Osteocyte (in vitro differentiated cells): ENCODE measurements around the gene ME1. TPM values are rescaled to one million over a fixed set of nuclear protein-coding genes. Genes with fewer than 3 reads are reported as not detected.

Experiments
- DNase-seq: peaks from one replicate; pipeline ENCODE4 v3.0.0; 2021; ENCODE audit warnings: mixed read lengths; ENCODE audit not compliant: unreplicated experiment; ENCODE audit errors: extremely low spot score
- H3K27ac Mint-ChIP-seq: one replicate; pipeline ENCODE4 v1.8.0; 2021; ENCODE audit warnings: mild to moderate bottlenecking, mixed read lengths; ENCODE audit not compliant: unreplicated experiment
- H3K27me3 Mint-ChIP-seq: one replicate; pipeline ENCODE4 v1.8.0; 2021; ENCODE audit warnings: mixed read lengths; ENCODE audit not compliant: unreplicated experiment
- H3K36me3 Mint-ChIP-seq: one replicate; pipeline ENCODE4 v1.8.0; 2021; ENCODE audit warnings: mixed read lengths; ENCODE audit not compliant: unreplicated experiment
- H3K4me1 Mint-ChIP-seq: one replicate; pipeline ENCODE4 v1.8.0; 2021; ENCODE audit warnings: mixed read lengths; ENCODE audit not compliant: unreplicated experiment
- H3K4me3 Mint-ChIP-seq: one replicate; pipeline ENCODE4 v1.8.0; 2021; ENCODE audit warnings: mild to moderate bottlenecking, moderate library complexity, mixed read lengths; ENCODE audit not compliant: unreplicated experiment
- H3K9me3 Mint-ChIP-seq: one replicate; pipeline ENCODE4 v1.8.0; 2021; ENCODE audit warnings: mixed read lengths; ENCODE audit not compliant: unreplicated experiment
- long read RNA-seq: library from polyadenylated mRNA; unstranded; transcript quantifications from one replicate; pipeline ENCODE4 v2.0.0, GENCODE V29; 2021
- total RNA-seq: library from RNA; stranded (reverse); gene quantifications from 2 replicates; pipeline ENCODE4 v1.2.1, GENCODE V29; 2021
- TF ChIP-seq, protein P1 (sequence below): fragments of 200-600 bp; sonication (generic); IDR thresholded peaks from 2 replicates; pipeline ENCODE4 v1.5.0; 2021; ENCODE audit warnings: antibody characterized with exemption, mild to moderate bottlenecking, moderate library complexity

Gene ME1
- total RNA-seq = 26.3 and 28.0 TPM in 2 replicates
- long read RNA-seq, transcript ME1-201 (14 exons, 3,371 nt) = major isoform, 187 of 249 reads
- long read RNA-seq, partial matches to known transcripts = 43 of 249 reads
- long read RNA-seq, other reads (novel, unspliced or antisense) = 19 of 249 reads

DNA sequence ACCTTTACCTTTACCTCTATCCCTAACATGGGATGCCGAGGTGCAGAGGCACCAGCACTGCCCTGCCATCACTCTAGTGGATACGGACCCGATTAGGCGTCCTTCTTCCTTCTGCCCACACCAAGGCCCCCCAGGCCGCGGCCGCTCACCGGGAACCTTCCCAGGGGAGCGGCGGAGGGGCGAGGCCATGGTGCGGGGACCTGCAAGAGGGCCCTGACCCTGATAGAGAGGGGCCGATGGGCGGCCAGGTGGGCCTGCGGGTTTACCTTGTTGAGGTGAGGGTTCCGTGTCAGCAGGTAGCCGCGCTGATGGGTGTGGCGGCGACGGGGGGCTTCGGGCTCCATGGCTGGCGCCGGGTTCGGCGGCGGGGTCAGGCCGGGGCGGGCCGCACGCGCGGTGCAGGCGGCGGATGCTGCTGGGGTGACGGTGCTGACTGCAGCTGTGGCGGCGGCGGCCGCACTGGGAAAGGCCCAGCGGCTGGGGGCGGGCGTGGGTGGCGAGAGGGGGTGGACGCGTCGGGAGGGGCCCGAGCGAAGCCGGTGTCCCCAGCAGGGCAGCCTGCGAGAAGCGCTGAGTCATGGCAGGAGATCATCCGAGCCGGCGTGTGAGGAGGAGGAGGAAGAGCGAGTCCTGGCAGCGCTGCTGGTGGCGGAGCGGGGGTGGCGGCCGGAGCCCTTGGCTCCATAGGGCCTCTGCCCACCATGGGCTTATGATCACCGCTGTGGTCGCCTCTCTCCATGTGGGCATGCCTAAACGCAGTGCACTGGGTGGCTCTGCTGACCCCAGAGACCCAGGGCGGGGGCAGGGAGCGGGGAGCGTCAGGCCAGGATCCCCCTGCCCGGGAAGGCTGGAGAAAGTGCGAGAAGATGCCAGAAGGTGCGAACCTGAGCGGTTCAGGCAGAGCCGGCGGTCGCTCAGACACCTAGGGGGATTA, at the start of gene ME1:
Gene ME1 (minus strand): TSS at position 441 of the 934 bp plus-strand sequence. CDS start 97 bp downstream, at position 344.
- peak within 1 kb of the TSS; percentile 94 for H3K27ac Mint-ChIP-seq
- H3K27me3 Mint-ChIP-seq = no peaks in the 10 kb centered on the region
- H3K36me3 Mint-ChIP-seq = peaks cover 11% of the 10 kb centered on the region
- peaks cover 47% of the 10 kb centered on the region for H3K4me1 Mint-ChIP-seq
- peak within 1 kb of the TSS; percentile 82 for H3K4me3 Mint-ChIP-seq
- peak; percentile 92 for DNase-seq
- TF ChIP-seq, protein P1, sequence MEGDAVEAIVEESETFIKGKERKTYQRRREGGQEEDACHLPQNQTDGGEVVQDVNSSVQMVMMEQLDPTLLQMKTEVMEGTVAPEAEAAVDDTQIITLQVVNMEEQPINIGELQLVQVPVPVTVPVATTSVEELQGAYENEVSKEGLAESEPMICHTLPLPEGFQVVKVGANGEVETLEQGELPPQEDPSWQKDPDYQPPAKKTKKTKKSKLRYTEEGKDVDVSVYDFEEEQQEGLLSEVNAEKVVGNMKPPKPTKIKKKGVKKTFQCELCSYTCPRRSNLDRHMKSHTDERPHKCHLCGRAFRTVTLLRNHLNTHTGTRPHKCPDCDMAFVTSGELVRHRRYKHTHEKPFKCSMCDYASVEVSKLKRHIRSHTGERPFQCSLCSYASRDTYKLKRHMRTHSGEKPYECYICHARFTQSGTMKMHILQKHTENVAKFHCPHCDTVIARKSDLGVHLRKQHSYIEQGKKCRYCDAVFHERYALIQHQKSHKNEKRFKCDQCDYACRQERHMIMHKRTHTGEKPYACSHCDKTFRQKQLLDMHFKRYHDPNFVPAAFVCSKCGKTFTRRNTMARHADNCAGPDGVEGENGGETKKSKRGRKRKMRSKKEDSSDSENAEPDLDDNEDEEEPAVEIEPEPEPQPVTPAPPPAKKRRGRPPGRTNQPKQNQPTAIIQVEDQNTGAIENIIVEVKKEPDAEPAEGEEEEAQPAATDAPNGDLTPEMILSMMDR = no peak
- H3K9me3 Mint-ChIP-seq = peaks cover 6% of the 10 kb centered on the region

- no peaks in the 10 kb centered on the region for H3K4me1 Mint-ChIP-seq
- H3K9me3 Mint-ChIP-seq = no peaks in the 10 kb centered on the region
- DNase-seq = no peak
- TF ChIP-seq, protein P1 = no peak
- no peaks in the 10 kb centered on the region for H3K36me3 Mint-ChIP-seq
- no peak overlapping the region for H3K4me3 Mint-ChIP-seq
- no peak overlapping the region for H3K27ac Mint-ChIP-seq
- peaks cover 53% of the 10 kb centered on the region for H3K27me3 Mint-ChIP-seq
Measured at GRCh38 chr6:83480470-83480869, 49.6 kb upstream of the ME1 start.

DNA sequence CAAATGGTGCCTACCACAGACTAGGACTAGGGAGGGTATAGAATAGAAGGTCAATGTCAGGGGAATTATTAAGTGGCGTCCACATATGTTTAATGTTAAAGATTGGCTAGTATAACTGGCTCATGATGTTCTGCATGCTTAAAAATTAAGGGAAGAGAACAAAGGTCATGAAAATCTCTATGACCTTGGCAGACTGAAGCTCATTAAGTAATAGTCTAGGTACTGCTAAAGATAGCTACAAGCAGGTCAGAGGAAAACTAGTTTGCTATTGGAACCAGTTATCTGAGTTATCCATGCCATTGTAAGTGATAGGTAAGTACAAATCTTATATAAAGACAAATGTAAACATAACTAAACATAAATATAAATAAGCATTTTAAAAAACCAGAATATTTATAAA, 48.5 kb upstream of the ME1 start:
- Mint-ChIP-seq H3K4me3 (no peak overlapping the region), H3K9me3 (no peaks in the 10 kb centered on the region), H3K4me1 (no peaks in the 10 kb centered on the region), H3K27ac (no peak overlapping the region), H3K36me3 (no peaks in the 10 kb centered on the region), H3K27me3 (peaks cover 57% of the 10 kb centered on the region)
- TF ChIP-seq, protein P1 = no peak
- no peak for DNase-seq

DNA sequence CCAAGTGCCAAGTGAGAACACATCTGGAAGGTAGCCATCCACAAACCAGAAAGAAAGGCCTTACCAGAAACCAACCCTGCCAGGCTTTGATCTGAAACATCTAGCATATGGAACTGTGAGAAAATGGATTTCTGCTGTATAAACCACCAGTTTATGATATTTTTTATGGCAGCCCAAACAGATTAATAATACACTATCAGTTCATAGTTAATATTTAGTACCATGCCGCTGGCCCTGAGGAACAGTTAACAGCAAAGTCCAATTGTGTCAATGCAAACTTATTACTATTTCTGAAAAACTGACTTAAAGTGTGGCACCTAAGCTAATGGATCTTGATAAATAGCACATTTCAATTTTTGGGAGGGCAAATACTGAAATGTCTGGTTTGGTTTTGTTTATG, 46.1 kb upstream of the ME1 start:
- Mint-ChIP-seq H3K4me3 (no peak overlapping the region), H3K4me1 (no peaks in the 10 kb centered on the region)
- TF ChIP-seq, protein P1 = no peak

GRCh38 chr6:83474309-83474708, 43.5 kb upstream of the ME1 start:
- TF ChIP-seq, protein P1 = no peak
- no peaks in the 10 kb centered on the region for H3K4me1 Mint-ChIP-seq

More for the DNA sequence above, 46.1 kb upstream of the ME1 start:
- no peaks in the 10 kb centered on the region for H3K9me3 Mint-ChIP-seq
- H3K27ac Mint-ChIP-seq = no peak overlapping the region
- DNase-seq = no peak
- H3K27me3 Mint-ChIP-seq = peaks cover 52% of the 10 kb centered on the region
- no peaks in the 10 kb centered on the region for H3K36me3 Mint-ChIP-seq

More at GRCh38 chr6:83474309-83474708, 43.5 kb upstream of the ME1 start:
- Mint-ChIP-seq H3K9me3 (no peaks in the 10 kb centered on the region), H3K36me3 (no peaks in the 10 kb centered on the region), H3K27ac (no peak overlapping the region), H3K27me3 (peaks cover 41% of the 10 kb centered on the region), H3K4me3 (no peak overlapping the region)
- DNase-seq = no peak
